CD4-positive, alpha-beta T cell treated with Interleukin-17A for 1 hour (primary cell): ENCODE measurements around the gene TRPC6.

ENCODE experiments used
- DNase-seq: peaks from one replicate; pipeline ENCODE4 v3.0.0-alpha.2; 2020

Gene TRPC6

GRCh38 chr11:101583251-101584128, at the start of gene TRPC6:
TSS of gene TRPC6 (minus strand) at chr11:101584007. CDS start at chr11:101583503, 504 bp downstream.
- no peak for DNase-seq

- DNase-seq: no peak
Observed at GRCh38 chr11:101620026-101620425, 36.2 kb upstream of the TRPC6 start.

DNA sequence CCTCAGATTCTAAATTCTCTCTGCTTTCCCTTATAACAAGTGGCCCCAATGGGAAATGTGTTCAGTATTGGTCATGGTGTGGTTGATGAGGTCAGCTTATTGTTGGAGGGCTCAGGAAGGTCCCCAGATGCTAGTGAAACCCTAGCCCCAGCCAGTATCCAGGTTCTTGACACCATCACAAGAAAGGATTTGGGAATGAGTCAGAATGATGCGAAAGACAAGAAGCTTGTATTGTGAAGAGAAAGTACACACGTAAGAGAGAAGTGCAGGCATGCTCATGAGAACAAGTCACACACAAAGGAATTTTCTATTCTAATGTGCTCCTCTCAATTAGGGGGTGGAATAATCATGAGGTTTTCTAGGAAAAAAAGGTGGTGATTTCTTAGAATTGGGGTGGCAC, 34.9 kb upstream of the TRPC6 start:
- DNase-seq: no peak

DNA sequence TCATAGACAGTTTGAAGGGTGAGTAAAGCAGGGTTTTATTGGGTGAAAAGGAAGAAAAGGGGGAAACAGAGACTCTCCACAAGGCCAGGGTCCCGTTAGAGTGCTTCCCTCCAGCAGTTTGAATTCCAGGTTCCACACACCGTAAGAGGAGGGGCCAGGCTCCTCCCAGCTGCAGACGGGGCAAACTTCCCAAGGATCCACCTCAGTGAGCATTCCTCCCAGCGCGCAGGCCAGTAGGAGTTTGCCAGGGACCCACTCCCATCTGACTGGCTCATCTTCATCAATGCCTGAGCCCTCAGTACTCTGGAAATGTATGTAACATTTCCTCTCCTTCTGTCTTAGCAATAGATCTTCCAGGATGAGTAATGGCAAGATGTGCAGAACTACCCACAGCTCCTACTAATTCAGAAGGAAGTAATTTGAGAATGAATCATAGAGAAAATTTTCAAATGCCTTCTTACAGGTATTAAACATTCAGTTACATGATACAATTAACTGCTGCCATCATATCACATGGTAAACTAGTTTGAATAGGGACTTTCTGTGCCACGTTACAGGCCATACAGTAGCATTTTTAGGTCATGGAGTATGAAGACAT, 34.0 kb upstream of the TRPC6 start:
- DNase-seq: no peak

DNA sequence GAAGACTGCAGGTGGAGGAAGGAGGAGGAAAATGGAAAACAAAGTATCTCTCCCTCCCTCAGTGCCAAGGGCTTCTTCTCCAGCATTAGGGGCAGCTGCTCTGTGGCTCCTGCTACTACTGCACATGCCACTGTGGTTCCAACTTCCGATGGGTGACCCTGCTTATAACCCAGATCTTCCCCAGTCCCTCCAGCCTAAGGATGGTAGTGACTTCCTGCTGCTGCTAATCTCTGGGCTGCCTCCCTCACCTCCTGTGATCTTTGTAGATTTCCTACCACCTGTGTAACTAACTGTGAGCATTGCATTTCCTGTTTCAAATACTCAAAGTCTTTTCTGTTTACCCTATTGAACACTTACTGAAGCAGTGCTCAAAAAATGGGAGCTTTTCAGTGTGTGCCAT, 28.7 kb upstream of the TRPC6 start:
- no peak for DNase-seq

DNA sequence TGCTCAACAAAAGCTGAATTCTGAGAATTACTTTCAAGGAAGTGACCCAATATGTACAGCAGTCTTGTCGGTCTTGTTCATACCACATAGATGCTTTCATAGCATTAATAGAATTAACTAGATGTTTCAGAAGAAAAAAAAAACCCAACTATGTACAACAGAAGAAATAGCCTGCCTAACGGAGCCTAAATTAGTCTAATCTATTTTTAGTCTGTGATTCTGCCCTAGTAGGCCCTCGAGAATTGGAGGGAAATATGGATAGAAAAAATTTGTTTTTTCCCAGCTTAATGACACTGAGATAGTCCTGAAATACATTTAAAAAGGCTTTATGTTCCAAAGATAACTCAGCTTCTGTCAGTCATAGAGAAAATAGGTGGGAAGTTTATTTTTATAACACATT, 17.1 kb upstream of the TRPC6 start:
- DNase-seq: no peak

DNA sequence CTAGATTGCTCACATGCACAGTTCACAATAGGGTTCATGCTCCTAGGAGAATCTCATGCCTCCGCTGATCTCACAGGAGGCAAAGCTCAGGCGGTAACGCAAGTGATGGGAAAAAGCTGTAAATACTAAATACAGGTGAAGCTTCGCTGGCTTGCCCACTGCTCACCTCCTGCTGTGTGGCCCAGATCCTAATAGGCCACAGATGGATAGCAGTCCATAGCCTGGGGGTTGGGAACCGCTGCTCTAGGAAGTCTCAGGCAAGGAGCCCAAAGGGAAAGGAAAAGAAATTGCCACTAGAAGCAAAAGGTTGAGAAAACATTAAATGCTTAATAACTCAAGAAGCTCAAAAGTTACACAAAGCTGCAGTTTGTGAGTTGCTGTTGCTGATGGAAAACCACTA, 3.2 kb upstream of the TRPC6 start:
- DNase-seq: no peak

DNA sequence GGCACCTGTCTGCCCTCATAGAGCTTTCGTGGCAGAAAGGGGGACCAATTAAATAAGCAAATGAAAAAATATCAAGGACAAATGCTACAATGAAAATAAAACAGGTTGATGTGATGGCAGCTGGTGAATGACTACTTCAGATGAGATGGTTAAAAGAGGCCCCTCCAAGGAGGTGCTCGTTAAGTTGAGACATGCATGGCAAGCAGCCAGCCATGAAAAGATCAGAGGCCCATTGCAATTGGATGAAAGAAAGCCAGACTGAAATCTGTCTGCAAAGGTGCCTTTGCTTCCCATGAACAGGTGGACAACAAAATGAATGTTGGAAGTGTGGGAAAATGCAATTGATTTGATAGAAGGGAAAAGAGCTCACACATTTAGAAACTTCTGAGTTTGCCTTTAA, 848 bp upstream of the TRPC6 start:
- DNase-seq: no peak

- DNase-seq: no peak
Observed at GRCh38 chr11:101584129-101584515, 315 bp upstream of the TRPC6 start.

GRCh38 chr11:101582989-101583250, 887 bp downstream of the TRPC6 start:
- no peak for DNase-seq

GRCh38 chr11:101582236-101582988, 1.4 kb downstream of the TRPC6 start:
- DNase-seq: no peak

- no peak for DNase-seq
Observed at GRCh38 chr11:101577461-101577860, 6.3 kb downstream of the TRPC6 start.

DNA sequence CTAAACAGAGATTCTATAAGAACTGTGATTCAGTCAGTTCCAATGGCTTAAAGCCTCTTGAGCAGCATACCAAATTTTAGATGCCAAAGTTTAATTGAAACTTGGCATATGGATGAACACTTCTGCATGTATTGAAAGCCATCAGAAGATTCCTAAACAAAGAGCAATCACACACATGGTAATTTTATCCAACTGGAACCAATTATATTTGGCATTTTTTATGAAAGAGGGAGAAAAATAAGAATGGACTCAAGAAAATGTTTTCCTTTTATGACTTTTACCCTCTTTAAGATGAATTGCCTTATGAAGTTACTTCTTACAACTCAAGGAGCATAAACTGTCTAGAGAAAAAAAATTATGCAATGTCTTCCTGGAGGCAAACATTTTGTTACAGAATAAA, 7.4 kb downstream of the TRPC6 start:
- DNase-seq: no peak

- no peak for DNase-seq
Observed at GRCh38 chr11:101574886-101575285, 8.9 kb downstream of the TRPC6 start.

DNA sequence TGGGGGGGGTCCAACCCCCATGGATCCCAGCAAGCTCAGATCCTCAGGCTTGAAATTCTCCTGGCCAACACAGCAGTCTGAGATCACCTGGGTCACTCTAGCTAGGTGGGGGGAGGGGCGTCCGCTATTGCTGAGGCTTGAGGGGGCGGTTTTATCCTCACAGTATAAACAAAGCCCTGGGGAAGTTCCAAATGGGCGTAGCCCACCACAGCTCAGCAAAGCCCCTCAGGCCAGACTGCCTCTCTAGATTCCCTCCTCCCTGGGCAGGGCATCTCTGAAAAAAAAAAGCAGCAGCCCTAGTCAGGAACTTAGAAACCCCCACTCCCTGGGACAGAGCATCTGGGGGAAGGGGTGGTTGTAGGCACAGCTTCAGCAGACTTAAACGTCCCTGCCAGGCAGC, 16.7 kb downstream of the TRPC6 start:
- no peak for DNase-seq

DNA sequence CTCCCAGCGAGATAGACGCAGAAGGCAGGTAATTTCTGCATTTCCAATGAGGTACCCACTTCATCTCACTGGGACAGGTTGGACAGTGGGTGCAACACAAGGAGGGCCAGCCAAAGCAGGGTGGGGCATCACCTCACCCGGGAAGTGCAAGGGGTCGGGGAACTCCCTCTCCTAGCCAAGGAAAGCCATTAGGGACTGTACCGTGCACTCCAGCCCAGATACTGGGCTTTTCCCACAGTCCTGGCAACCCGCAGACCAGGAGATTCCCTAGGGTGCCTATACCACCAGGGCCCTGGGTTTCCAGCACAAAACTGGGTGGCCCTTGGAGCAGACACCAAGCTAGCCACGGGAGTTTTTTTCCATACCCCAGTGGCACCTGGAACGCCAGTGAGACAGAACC, 17.2 kb downstream of the TRPC6 start:
- no peak for DNase-seq

DNA sequence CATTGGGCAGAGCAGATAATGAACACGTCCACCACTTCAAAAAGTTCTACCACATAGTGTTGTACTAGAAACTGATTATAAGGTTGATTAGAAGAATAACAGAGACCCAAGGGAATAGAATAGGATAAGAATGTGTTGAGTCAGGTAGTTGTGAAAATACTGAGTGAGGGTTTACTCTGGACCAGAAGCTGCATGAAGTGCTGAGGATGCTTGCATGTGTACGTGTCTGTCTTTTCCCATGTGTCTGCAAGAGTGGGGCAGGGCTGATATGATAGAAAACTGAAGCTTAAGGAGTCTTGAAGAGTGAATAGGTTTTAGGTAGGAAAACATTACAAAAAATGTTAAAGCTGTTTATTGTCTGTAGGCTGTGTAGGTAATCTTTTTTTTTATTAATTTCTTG, 20.6 kb downstream of the TRPC6 start:
- no peak for DNase-seq

- DNase-seq: no peak
Observed at GRCh38 chr11:101555366-101555765, 28.4 kb downstream of the TRPC6 start.

- DNase-seq: no peak
Observed at GRCh38 chr11:101553891-101554292, 29.9 kb downstream of the TRPC6 start.

DNA sequence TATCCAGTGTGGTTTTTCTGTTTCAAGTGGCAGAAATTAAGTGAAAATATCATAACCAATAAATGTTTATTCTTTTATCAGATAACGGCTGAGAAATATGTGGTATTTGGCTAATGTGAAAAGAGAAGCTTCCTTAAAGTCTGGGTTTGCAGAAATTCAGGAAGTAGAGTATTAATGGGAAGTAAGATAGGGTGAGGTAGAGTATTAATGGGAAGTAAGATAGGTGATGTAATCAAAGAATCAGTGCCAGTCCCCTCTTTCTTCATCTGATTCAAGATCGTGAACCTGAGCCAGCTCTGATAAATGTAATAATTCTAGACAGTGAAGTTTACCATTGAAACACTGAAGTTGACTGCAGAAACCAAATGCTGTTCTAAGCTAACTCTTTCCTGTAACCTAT, 30.9 kb downstream of the TRPC6 start:
- no peak for DNase-seq

DNA sequence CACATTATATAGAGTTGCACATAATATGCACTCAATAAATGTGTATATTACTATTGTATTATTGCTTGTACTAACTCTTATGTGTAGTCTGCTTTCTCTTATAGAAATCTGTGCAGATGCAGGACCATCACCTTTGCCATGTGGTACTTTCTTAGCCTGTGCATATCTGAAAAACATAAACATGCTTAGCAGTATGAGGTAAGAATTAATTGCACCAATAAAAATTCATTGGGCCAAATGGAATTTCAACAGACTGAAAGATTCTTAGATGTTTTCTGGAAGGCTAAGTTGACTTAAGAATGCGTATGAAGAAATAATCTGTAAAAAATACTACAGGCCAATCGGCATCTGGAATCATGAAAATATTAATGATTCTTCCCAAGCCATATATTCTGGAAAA, 55.3 kb downstream of the TRPC6 start:
- no peak for DNase-seq

DNA sequence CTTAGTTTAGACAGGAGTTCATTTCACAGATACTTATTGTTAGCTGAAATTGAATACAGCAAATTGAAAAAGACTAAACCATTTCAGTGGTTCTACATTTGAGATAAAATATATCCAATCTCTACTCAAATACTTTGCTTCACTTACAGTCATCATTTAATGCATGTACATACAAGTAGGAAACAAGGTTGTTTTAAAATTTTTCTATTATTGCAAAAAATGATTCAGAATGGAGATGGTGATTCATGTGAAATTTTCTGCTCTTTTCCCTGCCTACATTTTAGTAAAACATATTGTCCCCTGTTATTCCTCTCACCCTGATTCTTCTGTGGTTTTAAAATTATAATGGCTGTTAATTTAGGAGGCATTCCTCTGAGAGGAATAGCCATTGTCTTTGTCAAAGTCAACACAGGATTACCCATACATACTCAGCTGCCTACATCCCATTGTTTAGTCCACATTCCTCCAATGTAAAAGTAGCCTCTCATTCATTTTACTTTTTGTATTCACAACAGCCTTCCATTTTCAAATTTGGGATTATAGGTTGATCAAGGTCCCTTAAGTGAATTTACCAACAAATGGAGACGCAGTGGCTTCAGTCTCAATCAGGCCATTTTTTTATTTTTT, 60.1 kb downstream of the TRPC6 start:
- no peak for DNase-seq

DNA sequence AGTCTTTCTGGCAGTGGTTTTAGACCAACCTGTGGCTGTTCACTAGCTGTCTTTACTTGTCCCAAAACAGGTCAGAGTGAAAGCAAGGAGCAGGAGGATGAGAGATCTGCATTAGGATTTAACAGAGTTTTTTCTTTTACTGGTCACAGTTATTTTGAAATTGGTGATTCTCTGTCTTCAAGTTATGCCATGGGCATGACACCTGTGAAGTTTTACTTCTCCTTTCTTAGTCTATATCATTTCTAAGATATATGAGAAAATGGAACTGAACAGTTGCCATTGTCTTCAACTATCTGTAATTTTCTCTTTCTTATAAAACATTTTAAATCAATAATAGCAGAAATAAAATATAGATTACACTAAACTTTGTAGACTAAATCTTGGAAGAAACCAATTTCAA, 60.6 kb downstream of the TRPC6 start:
- no peak for DNase-seq

DNA sequence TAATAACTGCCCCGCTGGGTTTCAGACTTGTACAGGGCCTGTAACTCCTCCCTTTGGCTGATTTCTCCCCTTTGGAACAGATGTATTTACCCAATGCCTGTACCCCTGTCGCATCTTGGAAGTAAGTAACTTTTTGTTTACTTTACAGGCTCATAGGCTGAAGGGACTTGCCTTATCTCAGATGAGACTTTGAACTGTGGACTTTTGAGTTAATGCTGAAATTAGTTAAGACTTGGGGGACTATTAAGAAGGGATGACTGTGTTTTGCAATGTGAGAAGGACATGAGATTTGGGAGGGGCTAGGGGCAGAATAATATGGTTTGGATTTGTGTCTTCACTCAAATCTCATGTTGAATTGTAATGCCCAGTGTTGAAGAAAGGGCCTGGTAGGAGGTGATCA, 62.0 kb downstream of the TRPC6 start:
- DNase-seq: no peak
